SH-SY5Y (cell line): ENCODE data around the gene NAV2.

Experiments used
- GATA2 ChIP-seq: IDR thresholded peaks from 2 replicates; pipeline ENCODE4 v1.6.1; 2011; ENCODE audit warnings: mild to moderate bottlenecking, low read depth, low read length
- GATA3 ChIP-seq: IDR thresholded peaks from 2 replicates; pipeline ENCODE4 v1.6.1; 2011; ENCODE audit warnings: low read depth, mild to moderate bottlenecking, low read length, moderate library complexity

- TF ChIP-seq GATA3 (no peak), GATA2 (no peak)
Observed at GRCh38 chr11:19817265-19817851, 104.7 kb downstream of the NAV2 start.
